HG02623 (cell line): ENCODE measurements around the gene CSRP3.

Source experiments
- ATAC-seq: cut with Tn5 transposase; IDR thresholded peaks from one replicate; pipeline ENCODE4 v1.9.1; 2021; ENCODE audit warnings: moderate library complexity; ENCODE audit not compliant: unreplicated experiment

CSRP3 gene

DNA sequence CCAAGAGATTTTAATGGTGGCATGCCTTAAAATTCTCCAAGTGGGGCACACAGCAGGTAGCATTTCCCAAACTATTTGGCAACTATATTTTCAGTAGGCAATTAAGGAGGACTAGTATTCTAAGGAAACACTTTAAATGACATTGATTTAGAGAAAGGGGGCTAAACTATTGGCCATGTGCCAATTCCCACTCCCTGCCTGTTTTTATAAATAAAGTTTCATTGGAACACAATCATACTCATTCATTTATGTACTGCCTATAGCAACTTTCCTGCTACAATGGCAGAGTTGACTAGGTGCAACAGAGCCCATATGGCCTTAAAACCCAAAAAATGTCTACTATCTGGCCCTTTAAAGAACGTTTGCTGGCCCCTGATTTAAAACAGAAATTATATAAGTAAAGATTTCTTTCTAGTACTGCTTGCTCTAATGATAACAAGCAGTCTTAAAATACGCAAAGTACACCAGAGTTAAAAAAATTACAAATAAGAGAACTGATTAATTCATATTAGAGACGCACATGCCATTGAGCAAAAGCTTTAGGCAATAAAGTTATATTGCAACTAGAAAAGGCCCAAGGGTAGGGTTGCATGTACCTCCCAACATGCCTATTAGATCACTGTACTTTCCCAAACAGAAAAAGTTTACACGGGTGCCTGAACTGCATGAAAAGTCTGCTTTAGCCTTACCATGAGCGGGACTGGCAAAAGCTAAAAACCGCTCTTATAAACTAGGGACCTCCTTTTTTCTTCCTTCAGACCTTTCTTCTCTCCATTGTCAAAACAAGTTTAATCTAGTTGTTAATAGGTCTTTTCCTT is 24.8 kb upstream of the CSRP3 start:
- ATAC-seq: no peak

GRCh38 chr11:19225581-19225980 is 23.8 kb upstream of the CSRP3 start:
- ATAC-seq: no peak

GRCh38 chr11:19225123-19225522 is 23.3 kb upstream of the CSRP3 start:
- ATAC-seq: no peak

- no peak for ATAC-seq
Measured at GRCh38 chr11:19220903-19221724, 19.3 kb upstream of the CSRP3 start.

DNA sequence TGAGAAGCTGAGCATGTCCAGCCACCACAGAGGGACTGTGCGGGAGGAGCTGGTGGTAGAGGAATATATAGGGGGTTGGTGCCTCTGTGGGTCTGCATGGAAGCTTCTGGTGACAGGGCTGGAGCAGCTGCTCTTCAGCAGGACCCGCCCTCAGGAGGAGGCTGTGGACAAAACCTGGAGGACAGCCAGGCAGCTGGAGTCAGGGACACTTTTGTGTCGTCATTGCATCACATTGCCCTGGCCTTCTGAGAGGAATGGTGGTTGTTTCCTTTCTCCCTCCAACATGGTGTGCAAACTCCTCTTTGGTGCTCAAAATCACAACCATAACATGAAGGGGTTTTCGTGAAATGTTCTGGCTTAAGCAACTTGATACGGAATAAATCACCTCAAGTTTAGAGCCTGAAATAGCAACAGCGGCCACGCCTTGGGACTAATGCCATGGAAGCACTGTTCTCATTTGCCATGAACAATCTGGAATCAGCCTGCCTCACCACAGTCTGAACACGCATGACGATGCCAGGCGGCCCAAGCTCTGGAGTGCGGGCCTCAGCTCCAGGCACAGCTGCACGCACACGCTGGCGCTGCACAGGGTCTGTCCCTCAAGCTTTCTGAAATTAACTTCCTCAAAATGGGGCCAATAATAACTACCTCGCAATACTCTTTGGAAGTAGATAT is 17.1 kb upstream of the CSRP3 start:
- no peak for ATAC-seq

DNA sequence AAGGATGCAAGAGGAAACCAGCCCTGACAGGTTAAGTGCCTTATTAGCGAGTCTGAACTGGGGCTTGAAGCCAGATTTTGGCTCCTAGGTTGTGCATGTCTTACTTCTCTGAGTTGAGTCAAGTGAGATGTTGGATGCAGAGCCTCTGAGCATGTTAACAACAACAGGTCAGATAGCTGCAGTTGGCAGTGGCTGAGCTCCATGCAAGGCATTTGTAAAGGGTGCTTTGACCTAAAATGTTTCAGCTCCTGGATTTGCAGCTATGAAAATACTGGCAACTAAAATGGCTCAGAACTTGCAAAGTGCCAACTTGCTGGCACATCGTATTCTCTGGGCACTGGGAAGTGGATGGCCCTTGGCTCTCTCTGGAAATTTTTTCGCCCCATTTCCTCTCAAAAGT is 16.4 kb upstream of the CSRP3 start:
- no peak for ATAC-seq

GRCh38 chr11:19216709-19217374 is 15.1 kb upstream of the CSRP3 start:
- ATAC-seq: no peak

- no peak for ATAC-seq
Measured at GRCh38 chr11:19216021-19216420, 14.2 kb upstream of the CSRP3 start.

GRCh38 chr11:19209617-19210370 is 8.0 kb upstream of the CSRP3 start:
- ATAC-seq: no peak

GRCh38 chr11:19208959-19209546 is 7.3 kb upstream of the CSRP3 start:
- ATAC-seq: no peak

GRCh38 chr11:19208181-19208580 is 6.4 kb upstream of the CSRP3 start:
- ATAC-seq: no peak

GRCh38 chr11:19204836-19205235 is 3.1 kb upstream of the CSRP3 start:
- ATAC-seq: no peak

DNA sequence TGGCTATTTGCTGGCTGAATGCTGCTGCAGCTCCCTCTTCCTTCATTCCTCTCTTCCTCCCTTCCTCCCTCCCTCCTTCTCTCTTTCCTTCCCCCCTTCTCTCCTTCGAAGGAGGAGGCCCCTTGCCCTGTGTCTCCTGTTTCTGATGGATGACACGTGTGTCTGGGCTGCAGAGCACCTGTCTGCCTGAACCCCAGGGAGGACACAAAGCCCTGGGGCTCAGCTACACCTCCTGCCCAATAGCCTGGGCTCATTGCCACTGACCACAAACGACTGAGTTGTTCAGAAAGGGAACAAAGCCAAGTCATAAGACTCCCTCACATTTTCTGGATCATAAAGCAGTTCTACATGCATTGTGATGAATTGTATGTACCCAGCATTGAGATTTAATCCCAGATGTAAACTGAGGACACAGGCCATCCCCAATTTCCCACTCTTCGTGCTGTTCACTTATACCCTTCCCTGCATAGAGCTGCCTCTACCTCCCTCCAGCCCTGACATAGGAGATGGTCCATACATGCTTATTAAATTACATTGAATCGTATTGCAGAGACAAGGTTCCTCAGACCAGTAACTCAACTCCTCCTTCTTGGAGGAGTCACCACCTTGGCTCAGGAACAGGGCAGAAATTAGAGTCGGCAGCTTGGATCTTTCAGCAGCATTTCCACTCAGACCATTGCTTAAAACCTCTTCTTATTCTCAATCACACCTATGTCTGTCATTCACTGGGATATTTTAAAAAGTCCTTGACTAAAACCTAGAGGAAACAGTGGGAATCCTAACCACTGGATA is 1.2 kb downstream of the CSRP3 start:
- no peak for ATAC-seq

DNA sequence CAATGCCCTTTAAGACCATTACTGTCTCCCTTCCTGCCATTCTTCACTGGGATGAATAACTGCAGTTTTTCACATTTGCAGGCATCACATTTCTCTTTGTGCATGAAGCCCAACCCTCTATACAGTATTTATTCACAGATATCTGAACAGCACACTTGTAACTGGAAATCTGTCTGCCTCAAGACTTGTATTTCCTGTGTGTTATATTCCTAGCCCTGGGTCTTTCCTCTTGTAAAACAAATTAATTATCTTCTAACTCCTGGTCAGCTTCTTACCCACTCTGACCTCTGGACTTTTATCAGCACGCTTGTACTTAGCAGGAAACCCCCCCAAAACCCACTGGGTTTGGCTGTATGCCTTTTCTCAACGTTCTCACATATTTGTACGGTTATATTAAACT is 2.0 kb downstream of the CSRP3 start:
- no peak for ATAC-seq

DNA sequence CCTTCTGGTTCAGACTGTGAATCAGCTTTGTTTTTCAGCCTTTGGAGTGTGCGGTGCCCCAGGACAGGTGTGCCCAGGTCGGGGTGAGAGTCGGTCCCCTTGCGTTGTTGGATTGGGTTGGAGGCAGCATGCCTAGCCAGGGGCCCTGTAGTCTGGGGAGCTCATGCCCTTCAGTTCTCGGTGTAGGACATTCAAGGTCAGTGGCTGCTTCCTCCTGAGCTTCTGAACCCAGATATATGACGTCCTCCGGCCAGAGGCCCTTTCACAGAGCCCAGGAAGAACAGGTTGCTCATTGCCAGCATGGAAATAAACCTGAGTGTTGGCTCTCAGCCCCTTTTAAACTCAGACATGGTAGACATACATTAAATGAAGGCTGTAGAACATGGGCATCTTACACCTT is 2.7 kb downstream of the CSRP3 start:
- ATAC-seq: no peak

DNA sequence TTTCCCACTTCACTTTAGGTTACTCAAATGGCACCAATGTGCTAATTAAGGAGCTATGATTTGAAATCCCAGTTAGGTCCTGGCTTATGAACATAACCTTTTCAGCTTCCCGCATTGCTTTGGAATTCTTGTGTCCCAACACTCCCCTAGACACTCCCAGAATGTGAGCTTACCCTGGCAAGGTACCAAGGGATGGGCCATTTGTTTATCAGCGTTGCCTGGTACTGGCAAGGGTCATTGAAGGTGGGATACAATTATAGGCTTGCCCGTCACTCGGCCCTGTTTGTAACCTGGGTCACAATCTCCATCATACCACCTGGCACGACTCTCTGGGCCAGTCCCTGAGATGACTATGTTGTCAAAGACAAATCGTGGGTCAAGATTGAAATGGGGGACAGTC is 5.4 kb downstream of the CSRP3 start:
- ATAC-seq: no peak

DNA sequence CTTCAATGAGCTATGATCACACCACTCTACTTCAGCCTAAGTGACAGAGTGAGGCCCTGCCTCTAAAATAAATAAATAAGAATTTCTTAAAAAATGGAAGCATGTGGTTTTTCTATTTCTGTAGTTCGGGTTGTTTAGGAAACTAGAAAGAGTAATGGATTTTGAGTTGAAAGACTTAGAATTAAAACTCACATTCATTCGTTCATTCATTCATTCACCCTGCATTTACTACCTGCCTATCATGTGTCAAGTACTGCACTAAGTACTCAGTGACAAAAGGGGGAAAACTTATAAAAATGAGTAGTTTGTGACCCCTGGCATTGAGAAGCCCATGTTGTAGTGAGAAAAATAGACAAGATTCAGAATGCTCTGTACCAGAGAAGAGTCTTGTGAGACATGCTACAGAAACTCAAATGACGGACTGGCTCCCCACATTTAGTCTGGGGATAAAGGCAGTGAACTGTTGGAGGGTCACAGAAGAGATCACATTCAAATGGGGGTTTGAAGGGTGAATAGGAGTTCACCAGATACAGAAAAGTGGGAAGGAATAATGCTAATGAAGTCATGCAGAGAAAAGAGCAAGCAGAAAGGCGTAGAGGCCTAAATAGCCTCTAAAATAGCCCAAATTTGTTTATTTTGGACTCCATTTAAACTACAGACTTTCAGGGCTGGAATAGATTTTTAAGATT is 7.0 kb downstream of the CSRP3 start:
- no peak for ATAC-seq

DNA sequence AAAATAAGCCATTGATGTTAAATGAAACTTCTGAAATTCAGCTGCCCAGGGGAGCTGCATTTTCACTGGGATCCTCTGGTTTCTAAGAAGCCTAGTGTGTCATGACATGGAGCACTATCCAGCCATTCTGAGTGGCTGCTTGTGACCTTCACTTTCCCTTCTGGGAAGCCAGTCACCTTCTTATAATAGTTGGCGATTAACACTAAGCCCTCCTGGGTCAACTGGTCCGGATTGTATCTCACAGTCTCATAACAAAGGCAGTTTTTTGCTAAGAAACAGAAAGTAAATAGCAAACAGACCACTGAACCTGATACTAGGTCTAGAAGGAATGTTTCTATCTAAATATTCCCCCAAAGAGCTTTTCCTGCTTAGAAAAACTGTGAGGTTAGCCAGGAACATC is 7.9 kb downstream of the CSRP3 start:
- no peak for ATAC-seq
